HepG2 (cell line): ENCODE results near the gene SLBP. TPM values are rescaled to one million over a fixed set of nuclear protein-coding genes. Genes with fewer than 3 reads are reported as not detected.
A peak's percentile ranks its signal among the peaks of the same experiment; 100 is the strongest.

ENCODE experiments used
- AHR ChIP-seq: IDR thresholded peaks from 2 replicates; pipeline ENCODE4 v1.6.1; 2018; ENCODE audit warnings: missing genetic modification reagents, missing compliant biosample characterization
- ATAD3A ChIP-seq: sonication (generic); formaldehyde crosslinking; IDR thresholded peaks from 2 replicates; pipeline ENCODE4 v1.4.0; 2020; ENCODE audit warnings: missing genetic modification reagents
- CCDC6 ChIP-seq: sonication (generic); formaldehyde crosslinking; IDR thresholded peaks from 2 replicates; pipeline ENCODE4 v1.8.1; 2022; ENCODE audit warnings: mild to moderate bottlenecking, missing genetic modification reagents, moderate library complexity
- CEBPG ChIP-seq: IDR thresholded peaks from 2 replicates; pipeline ENCODE4 v1.6.1; 2016
- ELF4 ChIP-seq: sonication (generic); formaldehyde crosslinking; IDR thresholded peaks from 2 replicates; pipeline ENCODE4 v1.5.0; 2020; ENCODE audit warnings: missing genetic modification reagents, mild to moderate bottlenecking, moderate library complexity, borderline replicate concordance
- HOXD1 ChIP-seq: sonication (generic); formaldehyde crosslinking; IDR thresholded peaks from 2 replicates; pipeline ENCODE4 v1.5.0; 2020; ENCODE audit warnings: missing genetic modification reagents
- JUND ChIP-seq: sonication (generic); formaldehyde crosslinking; IDR thresholded peaks from 2 replicates; pipeline ENCODE4 v1.8.0; 2022; ENCODE audit warnings: mild to moderate bottlenecking, missing genetic modification reagents
- MEF2D ChIP-seq: sonication (generic); formaldehyde crosslinking; IDR thresholded peaks from 2 replicates; pipeline ENCODE4 v1.5.1; 2020; ENCODE audit warnings: mild to moderate bottlenecking, missing genetic modification reagents
- NPAS2 ChIP-seq: sonication (generic); formaldehyde crosslinking; IDR thresholded peaks from 2 replicates; pipeline ENCODE4 v1.8.0; 2022; ENCODE audit warnings: mild to moderate bottlenecking, missing genetic modification reagents, borderline replicate concordance
- NR1H2 ChIP-seq: sonication (generic); formaldehyde crosslinking; IDR thresholded peaks from 2 replicates; pipeline ENCODE4 v1.8.1; 2022; ENCODE audit warnings: low read depth, missing genetic modification reagents, borderline replicate concordance
- TCF12 ChIP-seq, 2 experiments: fragments of 450-650 bp in 1 of 2; sonication (generic) in 1 of 2; formaldehyde crosslinking in 1 of 2; IDR thresholded peaks; 2 replicates each; pipeline versions ENCODE4 v1.6.1 to v1.8.0; 2017 to 2022; ENCODE audit warnings: antibody characterized with exemption in 1 of 2, mild to moderate bottlenecking in 1 of 2, missing genetic modification reagents in 1 of 2, moderate library complexity in 1 of 2
- TMF1 ChIP-seq: sonication (generic); formaldehyde crosslinking; IDR thresholded peaks from 2 replicates; pipeline ENCODE4 v1.8.1; 2022; ENCODE audit warnings: low read depth, missing genetic modification reagents
- ZGPAT ChIP-seq: IDR thresholded peaks from 2 replicates; pipeline ENCODE4 v1.6.1; 2016; ENCODE audit warnings: mild to moderate bottlenecking
- ZHX1 ChIP-seq: sonication (generic); formaldehyde crosslinking; IDR thresholded peaks from 2 replicates; pipeline ENCODE4 v1.8.1; 2022; ENCODE audit warnings: low read depth, mild to moderate bottlenecking, missing genetic modification reagents
- ZNF30 ChIP-seq: sonication (generic); formaldehyde crosslinking; IDR thresholded peaks from 2 replicates; pipeline ENCODE4 v1.5.0; 2020; ENCODE audit warnings: mild to moderate bottlenecking, missing genetic modification reagents
- ZNF639 ChIP-seq: conservative IDR thresholded peaks from 2 replicates; pipeline ENCODE4 v1.6.1; 2018; ENCODE audit warnings: missing genetic modification reagents
- polyA plus RNA-seq, 8 experiments: library from polyadenylated mRNA; depleted of rRNA in 3 of 8; stranded (reverse) in 7 of 8; unstranded in 1 of 8; fragments of >200 nt; fragmentation: Illumina TruSeq in 4 of 8; extraction: Trizol in 4 of 8; gene quantifications; 2 replicates each; pipeline versions ENCODE4 v1.2.1 to v1.2.3, GENCODE V29; 2011 to 2016; ENCODE audit warnings: low read depth in 4 of 8, missing spikeins in 1 of 8, mixed read lengths in 1 of 8; ENCODE audit not compliant: insufficient read depth in 1 of 8
- total RNA-seq, 5 experiments: library from RNA; depleted of rRNA; stranded (reverse); fragments of >200 nt; fragmentation: Illumina TruSeq; extraction: Trizol; gene quantifications; 2 replicates each; pipeline ENCODE4 v1.2.3, GENCODE V29; 2016; ENCODE audit warnings: low read depth in 1 of 5
- TF ChIP-seq, protein P1 (sequence below): sonication (generic); formaldehyde crosslinking; IDR thresholded peaks from 2 replicates; pipeline ENCODE4 v1.8.0; 2022; ENCODE audit warnings: mild to moderate bottlenecking, missing genetic modification reagents; ENCODE audit not compliant: insufficient replicate concordance
- TF ChIP-seq, protein P2 (sequence below): sonication (generic); formaldehyde crosslinking; conservative IDR thresholded peaks from 2 replicates; pipeline ENCODE4 v1.5.0; 2020; ENCODE audit warnings: missing genetic modification reagents
- TF ChIP-seq, protein P3 (sequence below): sonication (generic); formaldehyde crosslinking; IDR thresholded peaks from 2 replicates; pipeline ENCODE4 v1.5.0; 2020; ENCODE audit warnings: missing genetic modification reagents, mild to moderate bottlenecking, borderline replicate concordance

SLBP gene
- total and polyA plus RNA-seq, 2 of the 13 experiments (the other 11 are each of a cell fraction or from before 2014, with no cell fraction given), result 43.9 to 104 TPM

- TF ChIP-seq ZHX1 (no peak), JUND (CRISPR knock-in tag) (peak; percentile 15; the same call in 1 of the 2 replicates), AHR (CRISPR knock-in tag) (0 out of 2 replicates have a peak, but pooled peaks have one; percentile 5), NPAS2 (CRISPR knock-in tag) (no peak), MEF2D (CRISPR knock-in tag) (no peak), HOXD1 (0 out of 2 replicates have a peak, but pooled peaks have one; percentile 45), CCDC6 (peak; percentile 36; the same call in 1 of the 2 replicates), CEBPG (CRISPR knock-in tag) (no peak), TCF12 (IDR thresholded peaks at IDR 0.05) (no peak), TCF12 (CRISPR knock-in tag; IDR thresholded peaks at IDR 0.05) (peak; percentile 84; the same call in 1 of the 2 replicates), ELF4 (no peak), TMF1 (CRISPR knock-in tag) (peak; percentile 38; the same call in 1 of the 2 replicates), ZNF639 (CRISPR knock-in tag) (no peak), ZNF30 (CRISPR knock-in tag) (no peak), NR1H2 (0 out of 2 replicates have a peak, but pooled peaks have one; percentile 77), ZGPAT (CRISPR knock-in tag) (peak; percentile 62; the same call in 1 of the 2 replicates), ATAD3A (no peak)
- TF ChIP-seq, protein P1, sequence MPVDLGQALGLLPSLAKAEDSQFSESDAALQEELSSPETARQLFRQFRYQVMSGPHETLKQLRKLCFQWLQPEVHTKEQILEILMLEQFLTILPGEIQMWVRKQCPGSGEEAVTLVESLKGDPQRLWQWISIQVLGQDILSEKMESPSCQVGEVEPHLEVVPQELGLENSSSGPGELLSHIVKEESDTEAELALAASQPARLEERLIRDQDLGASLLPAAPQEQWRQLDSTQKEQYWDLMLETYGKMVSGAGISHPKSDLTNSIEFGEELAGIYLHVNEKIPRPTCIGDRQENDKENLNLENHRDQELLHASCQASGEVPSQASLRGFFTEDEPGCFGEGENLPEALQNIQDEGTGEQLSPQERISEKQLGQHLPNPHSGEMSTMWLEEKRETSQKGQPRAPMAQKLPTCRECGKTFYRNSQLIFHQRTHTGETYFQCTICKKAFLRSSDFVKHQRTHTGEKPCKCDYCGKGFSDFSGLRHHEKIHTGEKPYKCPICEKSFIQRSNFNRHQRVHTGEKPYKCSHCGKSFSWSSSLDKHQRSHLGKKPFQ (CRISPR knock-in tag), result no peak
- TF ChIP-seq, protein P2, sequence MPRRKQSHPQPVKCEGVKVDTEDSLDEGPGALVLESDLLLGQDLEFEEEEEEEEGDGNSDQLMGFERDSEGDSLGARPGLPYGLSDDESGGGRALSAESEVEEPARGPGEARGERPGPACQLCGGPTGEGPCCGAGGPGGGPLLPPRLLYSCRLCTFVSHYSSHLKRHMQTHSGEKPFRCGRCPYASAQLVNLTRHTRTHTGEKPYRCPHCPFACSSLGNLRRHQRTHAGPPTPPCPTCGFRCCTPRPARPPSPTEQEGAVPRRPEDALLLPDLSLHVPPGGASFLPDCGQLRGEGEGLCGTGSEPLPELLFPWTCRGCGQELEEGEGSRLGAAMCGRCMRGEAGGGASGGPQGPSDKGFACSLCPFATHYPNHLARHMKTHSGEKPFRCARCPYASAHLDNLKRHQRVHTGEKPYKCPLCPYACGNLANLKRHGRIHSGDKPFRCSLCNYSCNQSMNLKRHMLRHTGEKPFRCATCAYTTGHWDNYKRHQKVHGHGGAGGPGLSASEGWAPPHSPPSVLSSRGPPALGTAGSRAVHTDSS (CRISPR knock-in tag), result no peak; the same call in 1 of the 2 replicates
- TF ChIP-seq, protein P3, sequence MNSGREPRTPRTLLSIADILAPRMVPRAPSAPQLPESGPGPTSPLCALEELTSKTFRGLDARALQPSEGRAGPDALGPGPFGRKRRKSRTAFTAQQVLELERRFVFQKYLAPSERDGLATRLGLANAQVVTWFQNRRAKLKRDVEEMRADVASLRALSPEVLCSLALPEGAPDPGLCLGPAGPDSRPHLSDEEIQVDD (CRISPR knock-in tag), result no peak; the same call in 1 of the 2 replicates
Observed at GRCh38 chr4:1720163-1720983, 8.3 kb upstream of the SLBP start (continued).
